ENCODE data around the gene CPN2. TPM values are rescaled to one million over a fixed set of nuclear protein-coding genes. Genes with fewer than 3 reads are reported as not detected.

The CPN2 gene
- total and polyA plus RNA-seq, 2 donors (not counting 3 experiments of a cell fraction or from before 2014, with no cell fraction given), result not detected

DNA sequence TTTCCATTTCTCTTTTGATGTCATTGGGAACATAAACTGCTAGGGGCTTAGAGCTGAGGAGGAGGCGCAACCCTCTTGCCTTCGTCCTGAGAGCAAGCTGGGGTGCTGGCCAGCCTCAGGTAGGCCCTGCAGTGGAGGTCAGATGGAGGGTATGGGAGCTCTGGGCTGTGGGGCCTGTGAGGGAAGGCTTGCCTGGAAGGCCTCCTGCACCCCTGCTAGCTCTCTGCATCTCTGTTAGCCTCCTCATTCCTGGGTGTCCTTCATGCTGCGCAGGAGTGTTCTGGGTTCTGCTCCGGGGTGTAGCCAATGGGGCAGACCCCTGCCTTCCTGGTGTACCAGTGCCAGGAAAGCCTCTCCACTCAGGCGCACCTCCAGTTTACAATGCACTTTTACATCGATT is 36.1 kb upstream of the CPN2 start:
- POLR2A ChIA-PET, result no interaction called here
- CTCF ChIA-PET, result interaction anchor here (1.2 to 1.5 kb wide), 4 partner anchors 9 to 54 kb away, joined by 3 to 6 read pairs (median 3); no protein-coding TSS in a partner anchor

More for the DNA sequence above, 36.1 kb upstream of the CPN2 start:
- FAIRE-seq (no peak), DNase-seq (ENCODE audit: low read depth, low spot score) (no peak)
- no peaks in the 10 kb centered on the region for H4K20me1 ChIP-seq (replicated peaks; ENCODE audit: control insufficient read depth, extremely low read depth, insufficient read depth, low read length)
- no peaks in the 10 kb centered on the region for H3K9me1 ChIP-seq (replicated peaks; ENCODE audit: control insufficient read depth, extremely low read depth, insufficient read depth, low read length)
- intact Hi-C loops (cut with micrococcal nuclease), result no loop called here
- H3K9ac ChIP-seq (replicated peaks; ENCODE audit: extremely low read depth, insufficient read depth, low read length), result no peak overlapping the region
- H3K9me3 ChIP-seq (replicated peaks; ENCODE audit: control insufficient read depth, insufficient read depth, low read length), result no peaks in the 10 kb centered on the region
- dilution Hi-C loops (cut with MboI; ENCODE audit: extremely low pct_ligation_motif_present, low sequenced_read_pairs), result no loop called here
- TF ChIP-seq POLR2A (IDR thresholded peaks at IDR 0.05; ENCODE audit: low read depth, low read length) (no peak), FOS (IDR thresholded peaks at IDR 0.05; ENCODE audit: borderline replicate concordance, insufficient read depth, low read length) (no peak), JUN (IDR thresholded peaks at IDR 0.05; ENCODE audit: borderline replicate concordance, insufficient read depth, insufficient read length, low read depth) (no peak), EZH2 (IDR thresholded peaks at IDR 0.05; ENCODE audit: borderline replicate concordance, low read depth, low read length, severe bottlenecking) (no peak), MYC (IDR thresholded peaks at IDR 0.05; ENCODE audit: low read depth, low read length) (no peak), GATA2 (IDR thresholded peaks at IDR 0.05; ENCODE audit: insufficient read depth, insufficient read length, low read depth, low read length) (no peak), POLR2AphosphoS5 (IDR thresholded peaks at IDR 0.05; ENCODE audit: insufficient read depth, low read depth, low read length) (no peak)
- TF ChIP-seq, protein P1, sequence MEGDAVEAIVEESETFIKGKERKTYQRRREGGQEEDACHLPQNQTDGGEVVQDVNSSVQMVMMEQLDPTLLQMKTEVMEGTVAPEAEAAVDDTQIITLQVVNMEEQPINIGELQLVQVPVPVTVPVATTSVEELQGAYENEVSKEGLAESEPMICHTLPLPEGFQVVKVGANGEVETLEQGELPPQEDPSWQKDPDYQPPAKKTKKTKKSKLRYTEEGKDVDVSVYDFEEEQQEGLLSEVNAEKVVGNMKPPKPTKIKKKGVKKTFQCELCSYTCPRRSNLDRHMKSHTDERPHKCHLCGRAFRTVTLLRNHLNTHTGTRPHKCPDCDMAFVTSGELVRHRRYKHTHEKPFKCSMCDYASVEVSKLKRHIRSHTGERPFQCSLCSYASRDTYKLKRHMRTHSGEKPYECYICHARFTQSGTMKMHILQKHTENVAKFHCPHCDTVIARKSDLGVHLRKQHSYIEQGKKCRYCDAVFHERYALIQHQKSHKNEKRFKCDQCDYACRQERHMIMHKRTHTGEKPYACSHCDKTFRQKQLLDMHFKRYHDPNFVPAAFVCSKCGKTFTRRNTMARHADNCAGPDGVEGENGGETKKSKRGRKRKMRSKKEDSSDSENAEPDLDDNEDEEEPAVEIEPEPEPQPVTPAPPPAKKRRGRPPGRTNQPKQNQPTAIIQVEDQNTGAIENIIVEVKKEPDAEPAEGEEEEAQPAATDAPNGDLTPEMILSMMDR (IDR thresholded peaks at IDR 0.05; ENCODE audit: extremely low read depth in 1 of 2, insufficient read depth in 1 of 2, low read depth in 1 of 2, low read length in 2 of 2), result no peak
- H3K4me1 ChIP-seq (ENCODE audit: control insufficient read depth, extremely low read depth, insufficient read depth, low read length), result no peaks in the 10 kb centered on the region
- H3K27ac ChIP-seq (ENCODE audit: insufficient read depth, low read depth, low read length), result no peak overlapping the region
- H3K36me3 ChIP-seq (ENCODE audit: control insufficient read depth in 2 of 2, extremely low read depth in 1 of 2, insufficient read depth in 2 of 2, low read length in 2 of 2), result no peaks in the 10 kb centered on the region
- H3K4me2 ChIP-seq (ENCODE audit: insufficient read depth, low read length), result no peak overlapping the region
- H2AFZ ChIP-seq (ENCODE audit: low read depth, low read length), result no peak overlapping the region
- H3K27me3 ChIP-seq (ENCODE audit: control insufficient read depth in 2 of 2, insufficient read depth in 2 of 2, low read length in 2 of 2), result peaks cover 23 to 24% of the 10 kb centered on the region in 2 experiments
- no peak overlapping the region for H3K4me3 ChIP-seq (replicated peaks in 1 of 3; ENCODE audit: insufficient read depth in 1 of 3, low read depth in 1 of 3, low read length in 3 of 3)
- no TSS peak for BruUV-seq (replicated peaks)
- no peaks in the 10 kb centered on the region for H3K79me2 ChIP-seq (ENCODE audit: control insufficient read depth, insufficient read depth, low read length)

Data from endothelial cell of umbilical vein (primary cell).